Loucy (cell line): ENCODE data around the gene CHD6.

Experiments used
- CTCF ChIP-seq: fragments of 200-600 bp; sonication (generic); conservative IDR thresholded peaks from 2 replicates; pipeline ENCODE4 v1.5.1; 2014; ENCODE audit warnings: mild to moderate bottlenecking, antibody characterized with exemption, low read length
- EZH2phosphoT487 ChIP-seq: fragments of 200-600 bp; IDR thresholded peaks from 2 replicates; pipeline ENCODE4 v1.6.1; 2018; ENCODE audit warnings: antibody characterized with exemption, mild to moderate bottlenecking, moderate library complexity, borderline replicate concordance

- TF ChIP-seq CTCF (no peak), EZH2phosphoT487 (no peak)
Observed at GRCh38 chr20:41415191-41415590, 203.0 kb downstream of the CHD6 start.
